ENCODE measurements around the gene ULK4. TPM values are rescaled to one million over a fixed set of nuclear protein-coding genes. Genes with fewer than 3 reads are reported as not detected.
"Not testable (repeated sequence)": the region's sequence is repeated elsewhere in the genome, so short reads cannot be mapped to it uniquely, and the experiment has no call there.

Gene ULK4
- total RNA-seq, 1 donor from 2014 or later: 10.2 TPM

DNA sequence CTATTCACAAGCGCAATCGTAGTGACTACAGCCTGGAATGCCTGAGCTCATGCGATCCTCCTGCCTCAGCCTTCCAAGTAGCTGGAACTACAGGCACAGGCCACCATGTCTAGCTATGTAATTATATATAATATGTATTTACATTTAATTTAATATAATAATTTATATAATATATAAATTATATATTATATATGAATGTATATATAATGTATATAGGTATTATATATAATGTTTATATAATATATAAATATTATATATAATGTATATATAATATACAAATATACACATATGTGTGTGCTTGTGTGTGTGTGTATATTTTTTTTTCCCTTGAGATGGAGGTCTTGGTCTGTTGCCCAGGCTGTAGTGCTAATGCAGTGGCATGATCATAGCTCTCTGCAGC lies 27.6 kb upstream of the ULK4 start:
- Mint-ChIP-seq H3K27me3 (ENCODE audit: unreplicated experiment) (no peaks in the 10 kb centered on the region), H3K4me3 (ENCODE audit: unreplicated experiment) (no peak overlapping the region), H3K4me1 (ENCODE audit: unreplicated experiment) (no peaks in the 10 kb centered on the region), H3K9me3 (ENCODE audit: unreplicated experiment) (no peaks in the 10 kb centered on the region), H3K27ac (ENCODE audit: unreplicated experiment) (no peak overlapping the region), H3K36me3 (ENCODE audit: low read depth, unreplicated experiment) (no peaks in the 10 kb centered on the region)
- no peak for DNase-seq (ENCODE audit: low spot score)
- TF ChIP-seq, protein P1, sequence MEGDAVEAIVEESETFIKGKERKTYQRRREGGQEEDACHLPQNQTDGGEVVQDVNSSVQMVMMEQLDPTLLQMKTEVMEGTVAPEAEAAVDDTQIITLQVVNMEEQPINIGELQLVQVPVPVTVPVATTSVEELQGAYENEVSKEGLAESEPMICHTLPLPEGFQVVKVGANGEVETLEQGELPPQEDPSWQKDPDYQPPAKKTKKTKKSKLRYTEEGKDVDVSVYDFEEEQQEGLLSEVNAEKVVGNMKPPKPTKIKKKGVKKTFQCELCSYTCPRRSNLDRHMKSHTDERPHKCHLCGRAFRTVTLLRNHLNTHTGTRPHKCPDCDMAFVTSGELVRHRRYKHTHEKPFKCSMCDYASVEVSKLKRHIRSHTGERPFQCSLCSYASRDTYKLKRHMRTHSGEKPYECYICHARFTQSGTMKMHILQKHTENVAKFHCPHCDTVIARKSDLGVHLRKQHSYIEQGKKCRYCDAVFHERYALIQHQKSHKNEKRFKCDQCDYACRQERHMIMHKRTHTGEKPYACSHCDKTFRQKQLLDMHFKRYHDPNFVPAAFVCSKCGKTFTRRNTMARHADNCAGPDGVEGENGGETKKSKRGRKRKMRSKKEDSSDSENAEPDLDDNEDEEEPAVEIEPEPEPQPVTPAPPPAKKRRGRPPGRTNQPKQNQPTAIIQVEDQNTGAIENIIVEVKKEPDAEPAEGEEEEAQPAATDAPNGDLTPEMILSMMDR (IDR thresholded peaks at IDR 0.05; ENCODE audit: unreplicated experiment): no peak

DNA sequence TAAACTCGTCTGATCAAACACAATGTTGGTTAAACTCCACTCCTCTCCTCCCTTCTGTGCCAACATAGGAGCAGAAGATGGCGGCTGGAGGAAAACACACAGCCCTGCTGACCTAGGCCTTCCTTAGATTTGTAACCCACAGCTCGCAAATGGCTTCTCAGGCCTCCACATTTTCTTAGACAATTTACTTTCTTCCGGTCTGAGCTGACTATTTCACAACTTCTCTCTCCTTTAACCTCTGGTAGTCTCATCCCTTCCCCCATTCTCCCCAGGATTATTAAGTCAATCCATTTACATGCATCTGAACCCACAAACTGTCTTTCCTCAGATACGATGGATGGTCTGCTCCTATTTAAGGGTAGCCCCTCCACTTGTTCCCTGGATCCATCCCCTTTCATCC lies 25.7 kb upstream of the ULK4 start:
- TF ChIP-seq, protein P1 (IDR thresholded peaks at IDR 0.05; ENCODE audit: unreplicated experiment): no peak
- H3K27ac Mint-ChIP-seq (ENCODE audit: unreplicated experiment): no peak overlapping the region

DNA sequence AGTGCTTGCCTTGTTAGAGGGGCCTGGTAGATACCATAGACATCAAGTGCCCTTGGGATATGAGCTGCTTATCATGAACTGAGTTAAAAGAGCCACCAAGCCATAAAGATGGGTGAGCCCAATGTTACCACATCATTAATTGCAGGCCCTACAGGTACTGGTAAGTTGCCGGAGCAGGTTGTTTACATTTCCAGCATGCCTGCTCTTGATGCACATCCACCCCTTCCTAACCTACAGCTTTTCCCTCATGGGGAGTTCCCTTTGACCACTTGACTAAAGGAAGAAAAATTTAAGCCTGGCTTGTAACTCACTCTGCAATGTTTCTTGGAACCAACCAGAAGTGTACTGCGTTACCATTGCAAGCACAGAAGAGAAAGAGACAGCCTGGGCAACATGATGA lies 24.7 kb upstream of the ULK4 start:
- Mint-ChIP-seq H3K9me3 (ENCODE audit: unreplicated experiment) (no peaks in the 10 kb centered on the region), H3K4me1 (ENCODE audit: unreplicated experiment) (no peaks in the 10 kb centered on the region), H3K4me3 (ENCODE audit: unreplicated experiment) (no peak overlapping the region), H3K36me3 (ENCODE audit: low read depth, unreplicated experiment) (no peaks in the 10 kb centered on the region), H3K27ac (ENCODE audit: unreplicated experiment) (no peak overlapping the region), H3K27me3 (ENCODE audit: unreplicated experiment) (no peaks in the 10 kb centered on the region)
- TF ChIP-seq, protein P1 (IDR thresholded peaks at IDR 0.05; ENCODE audit: unreplicated experiment): no peak
- DNase-seq (ENCODE audit: low spot score): no peak

More for the DNA sequence above, 25.7 kb upstream of the ULK4 start:
- H3K4me1 Mint-ChIP-seq (ENCODE audit: unreplicated experiment): no peaks in the 10 kb centered on the region
- H3K9me3 Mint-ChIP-seq (ENCODE audit: unreplicated experiment): no peaks in the 10 kb centered on the region
- no peak overlapping the region for H3K4me3 Mint-ChIP-seq (ENCODE audit: unreplicated experiment)
- no peaks in the 10 kb centered on the region for H3K36me3 Mint-ChIP-seq (ENCODE audit: low read depth, unreplicated experiment)
- no peak for DNase-seq (ENCODE audit: low spot score)
- H3K27me3 Mint-ChIP-seq (ENCODE audit: unreplicated experiment): no peaks in the 10 kb centered on the region

DNA sequence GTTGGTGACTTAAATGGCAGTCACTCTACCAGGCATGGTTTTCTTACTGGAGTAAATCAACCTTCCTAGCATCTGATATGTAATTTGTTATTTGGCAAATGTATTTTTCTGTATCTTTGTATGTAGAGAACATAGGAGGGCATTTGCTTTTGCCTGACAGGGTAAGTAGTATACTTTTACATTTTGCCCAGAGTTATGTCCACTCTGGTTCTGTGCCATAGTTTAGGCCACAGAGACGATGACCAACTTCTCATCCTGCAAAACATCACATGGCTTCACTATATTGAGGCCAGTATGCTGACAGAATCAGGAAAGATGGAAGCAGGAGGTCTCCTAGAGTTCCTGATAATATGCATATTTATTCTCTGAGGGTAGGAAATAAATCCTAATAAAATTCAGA lies 23.1 kb upstream of the ULK4 start:
- DNase-seq (ENCODE audit: low spot score): no peak
- TF ChIP-seq, protein P1 (IDR thresholded peaks at IDR 0.05; ENCODE audit: unreplicated experiment): no peak
- no peak overlapping the region for H3K4me3 Mint-ChIP-seq (ENCODE audit: unreplicated experiment)
- H3K27me3 Mint-ChIP-seq (ENCODE audit: unreplicated experiment): no peaks in the 10 kb centered on the region
- no peak overlapping the region for H3K27ac Mint-ChIP-seq (ENCODE audit: unreplicated experiment)
- no peaks in the 10 kb centered on the region for H3K36me3 Mint-ChIP-seq (ENCODE audit: low read depth, unreplicated experiment)
- no peaks in the 10 kb centered on the region for H3K4me1 Mint-ChIP-seq (ENCODE audit: unreplicated experiment)
- no peaks in the 10 kb centered on the region for H3K9me3 Mint-ChIP-seq (ENCODE audit: unreplicated experiment)

DNA sequence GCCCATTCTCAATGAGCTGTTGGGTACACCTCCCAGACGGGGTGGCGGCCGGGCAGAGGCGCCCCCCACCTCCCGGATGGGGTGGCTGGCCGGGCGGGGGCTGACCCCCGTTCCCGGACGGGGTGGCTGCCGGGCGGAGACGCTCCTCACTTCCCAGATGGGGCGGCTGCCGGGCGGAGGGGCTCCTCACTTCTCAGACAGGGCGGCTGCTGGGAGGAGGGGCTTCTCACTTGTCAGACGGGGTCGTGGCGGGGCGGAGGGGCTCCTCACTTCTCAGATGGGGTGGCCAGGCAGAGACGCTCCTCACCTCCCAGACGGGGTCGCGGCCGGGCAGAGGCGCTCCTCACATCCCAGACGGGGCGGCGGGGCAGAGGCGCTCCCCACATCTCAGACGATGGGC lies 21.2 kb upstream of the ULK4 start:
- not testable (repeated sequence) for H3K27ac Mint-ChIP-seq (ENCODE audit: unreplicated experiment); H3K4me1 Mint-ChIP-seq (ENCODE audit: unreplicated experiment); H3K36me3 Mint-ChIP-seq (ENCODE audit: low read depth, unreplicated experiment); H3K9me3 Mint-ChIP-seq (ENCODE audit: unreplicated experiment); DNase-seq (ENCODE audit: low spot score); H3K4me3 Mint-ChIP-seq (ENCODE audit: unreplicated experiment); H3K27me3 Mint-ChIP-seq (ENCODE audit: unreplicated experiment)

DNA sequence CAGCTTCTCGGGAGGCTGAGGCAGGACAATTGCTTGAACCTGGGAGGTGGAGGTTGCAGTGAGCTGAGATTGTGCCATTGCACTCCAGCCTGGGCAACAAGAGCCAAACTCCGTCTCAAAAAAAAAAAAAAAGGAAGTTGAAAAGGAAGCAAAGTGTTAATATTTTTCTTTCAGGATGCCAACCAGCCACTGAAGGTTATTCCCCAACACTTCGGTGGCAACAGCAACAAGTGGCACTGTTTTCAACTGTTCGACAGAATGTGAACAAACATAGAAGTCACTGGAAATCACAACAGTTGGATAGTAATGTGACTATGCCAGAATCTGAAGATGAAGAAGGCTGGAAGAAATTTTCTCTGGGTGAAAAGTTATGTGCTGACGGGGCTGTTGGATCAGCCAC lies 15.5 kb upstream of the ULK4 start:
- not testable (repeated sequence) for H3K4me3 Mint-ChIP-seq (ENCODE audit: unreplicated experiment)

More for the DNA sequence above, 15.5 kb upstream of the ULK4 start:
- not testable (repeated sequence) for H3K36me3 Mint-ChIP-seq (ENCODE audit: low read depth, unreplicated experiment); H3K27ac Mint-ChIP-seq (ENCODE audit: unreplicated experiment); DNase-seq (ENCODE audit: low spot score); H3K27me3 Mint-ChIP-seq (ENCODE audit: unreplicated experiment); H3K4me1 Mint-ChIP-seq (ENCODE audit: unreplicated experiment); H3K9me3 Mint-ChIP-seq (ENCODE audit: unreplicated experiment)

All from endothelial cell (in vitro differentiated cells).